GM21390 (cell line): ENCODE results near the gene PHF20.
"Not testable (repeated sequence)": the region's sequence is repeated elsewhere in the genome, so short reads cannot be mapped to it uniquely, and the experiment has no call there.

Source experiments
- ATAC-seq: cut with Tn5 transposase; IDR thresholded peaks from one replicate; pipeline ENCODE4 v1.9.1; 2021; ENCODE audit not compliant: unreplicated experiment

The PHF20 gene

DNA sequence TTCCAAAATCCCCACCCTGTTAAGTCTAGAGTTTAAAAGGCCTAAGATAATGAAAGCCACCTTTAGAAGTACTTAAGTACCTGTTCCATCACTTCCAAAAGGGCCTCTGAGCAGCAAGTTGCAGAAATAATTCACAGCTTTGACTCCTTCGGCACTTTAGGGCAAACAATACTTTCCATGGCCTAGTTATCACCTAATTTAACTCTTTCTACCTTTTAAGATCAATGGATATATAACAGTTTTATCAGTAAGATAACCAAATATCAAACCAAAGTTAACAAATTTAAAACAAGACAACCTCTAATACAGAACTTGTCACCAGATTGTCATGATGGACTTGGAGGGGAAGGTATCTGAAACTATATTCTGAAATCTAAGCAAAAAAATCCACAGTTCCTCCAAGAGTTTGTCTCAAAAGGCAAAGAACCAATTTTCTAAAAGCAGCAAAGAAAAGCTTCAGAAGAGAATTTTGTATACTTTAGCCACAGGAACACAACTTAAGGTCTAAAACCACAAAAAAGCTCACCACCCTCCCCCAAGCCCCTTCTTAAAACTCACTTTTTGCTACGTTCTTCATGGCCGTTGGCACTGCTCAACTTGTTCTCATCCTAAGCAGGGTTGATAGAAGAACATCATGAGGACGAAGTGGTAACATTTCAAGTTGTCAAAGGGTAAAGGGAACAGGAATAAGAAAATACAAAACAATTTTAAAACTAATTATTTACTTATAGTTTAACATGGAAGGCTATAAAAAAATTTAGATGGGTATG lies 33.2 kb upstream of the PHF20 start:
- no peak for ATAC-seq

GRCh38 chr20:35739294-35740163 lies 32.3 kb upstream of the PHF20 start:
- no peak for ATAC-seq

DNA sequence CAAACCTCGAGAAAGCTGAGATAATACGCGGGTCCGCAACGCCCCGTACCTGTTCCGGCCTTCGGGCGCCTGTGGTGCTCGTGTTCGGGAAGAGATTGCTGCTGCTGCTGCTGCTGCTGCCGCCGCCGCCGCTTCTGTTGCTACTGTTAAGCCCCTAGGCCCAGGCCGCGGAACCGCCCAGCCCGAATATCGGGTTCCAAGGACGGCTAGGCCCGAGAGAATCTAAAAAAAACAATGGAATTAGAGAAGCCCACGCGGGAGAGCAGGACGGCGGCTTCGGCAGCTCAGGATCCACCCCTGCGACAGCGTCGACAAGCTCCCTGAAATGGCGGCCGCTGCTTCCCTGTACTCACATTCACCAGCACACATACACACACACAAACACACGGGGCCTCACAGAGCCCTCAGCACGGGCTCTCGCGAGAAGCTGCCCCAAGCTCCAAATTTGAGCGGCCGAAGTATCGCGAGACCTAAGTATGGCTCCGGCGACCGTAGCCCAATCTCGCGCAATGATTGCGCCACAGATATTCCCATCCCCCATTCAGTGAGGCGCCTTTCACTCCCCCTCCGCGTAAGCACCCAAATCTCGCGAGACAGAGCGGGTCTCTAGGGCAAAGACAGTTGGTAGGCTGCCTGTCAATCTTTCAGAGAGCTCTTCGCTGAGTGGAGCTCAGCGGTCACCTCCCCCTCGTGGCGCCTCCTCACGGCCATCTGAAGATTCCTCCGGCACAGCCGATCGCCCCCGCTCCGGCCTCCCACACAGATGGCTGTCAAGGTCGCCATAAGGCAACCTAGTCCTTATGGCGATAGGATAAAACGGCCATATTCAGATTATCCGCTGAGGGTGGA lies 29.7 kb upstream of the PHF20 start, which contains the start of gene RBM39:
Gene RBM39 (minus strand): TSS at position 369 of the 849 bp plus-strand sequence. CDS start 1,386 bp downstream, outside the sequence.
- ATAC-seq, result peak; percentile 87

DNA sequence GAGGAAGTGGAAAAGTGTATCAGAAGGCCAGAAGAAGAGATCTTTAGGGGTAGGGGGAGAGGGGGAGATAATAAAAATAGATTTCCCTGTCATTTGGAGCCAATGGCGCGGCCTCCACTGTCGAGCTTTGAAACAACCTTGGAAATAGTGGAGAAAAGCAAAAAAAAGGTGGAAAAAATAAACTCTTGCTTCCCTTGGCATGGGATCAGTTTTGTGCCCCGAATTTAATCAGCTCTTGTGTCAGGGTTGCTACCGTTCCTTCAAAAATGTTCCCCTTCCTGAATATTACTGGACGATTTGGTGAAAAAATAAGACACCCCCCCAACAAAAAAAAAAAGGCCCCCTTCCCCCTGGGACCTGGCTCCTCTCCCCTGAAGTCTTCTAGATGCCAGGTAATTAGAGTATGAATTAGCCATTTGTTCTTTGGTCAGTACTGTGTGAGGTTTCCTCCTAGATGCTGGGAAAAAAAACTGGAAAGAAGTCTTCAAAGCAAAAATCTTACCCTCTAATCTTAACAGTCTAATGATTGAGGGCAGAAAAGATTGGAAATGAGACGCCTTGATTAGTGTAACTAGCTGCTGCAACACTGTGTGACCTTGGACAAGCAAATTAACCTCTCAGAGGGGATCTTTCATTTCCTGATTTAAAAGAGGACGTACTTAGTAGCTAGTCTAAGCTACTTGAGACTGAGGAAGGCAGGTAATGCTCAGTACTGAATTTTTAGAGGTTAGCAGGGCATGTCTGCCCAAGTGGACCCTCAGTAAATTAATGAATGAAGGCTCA lies 28.9 kb upstream of the PHF20 start:
- no peak for ATAC-seq

- no peak for ATAC-seq
Observed at GRCh38 chr20:35743693-35744491, 27.9 kb upstream of the PHF20 start.

GRCh38 chr20:35744492-35744841 lies 27.3 kb upstream of the PHF20 start:
- ATAC-seq, result not testable (repeated sequence)

DNA sequence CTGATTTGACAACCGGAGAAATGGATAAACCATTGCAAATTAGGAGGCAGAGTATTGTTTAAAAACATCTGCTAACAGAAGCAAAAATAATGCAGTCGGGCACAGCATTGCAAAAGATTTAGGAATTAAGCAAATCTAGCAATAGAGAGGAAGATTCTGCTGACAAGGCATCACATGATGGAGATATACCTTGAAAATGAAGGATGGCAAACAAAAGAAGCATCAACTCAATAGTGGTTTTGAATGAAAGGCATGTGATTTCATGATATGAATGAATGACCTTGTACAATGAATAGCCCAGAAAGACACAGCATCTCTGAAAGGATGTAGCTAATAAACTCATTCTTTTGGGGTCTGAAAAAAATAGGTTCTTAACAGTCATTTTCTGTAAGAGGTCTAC lies 21.2 kb upstream of the PHF20 start:
- no peak for ATAC-seq

DNA sequence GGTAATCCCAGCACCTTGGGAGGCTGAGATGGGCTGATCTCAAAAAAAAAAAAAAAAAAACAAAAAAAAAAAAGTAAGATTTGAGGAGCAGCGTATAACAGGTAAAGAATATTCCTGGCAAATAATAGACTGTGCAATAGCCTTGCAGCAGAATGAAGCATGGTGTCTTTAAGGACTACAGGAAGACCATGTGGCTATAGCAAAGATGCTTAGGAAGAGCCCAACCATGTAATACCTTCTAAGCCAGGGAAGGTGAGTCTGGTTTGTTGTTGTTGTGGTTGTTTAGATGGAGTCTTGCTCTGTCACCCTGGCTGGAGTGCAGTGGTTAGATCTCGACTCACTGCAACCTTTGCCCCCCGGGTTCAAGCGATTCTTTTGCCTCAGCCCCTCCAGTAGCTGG lies 15.4 kb upstream of the PHF20 start:
- no peak for ATAC-seq

GRCh38 chr20:35757098-35757705 lies 14.6 kb upstream of the PHF20 start:
- ATAC-seq, result no peak

DNA sequence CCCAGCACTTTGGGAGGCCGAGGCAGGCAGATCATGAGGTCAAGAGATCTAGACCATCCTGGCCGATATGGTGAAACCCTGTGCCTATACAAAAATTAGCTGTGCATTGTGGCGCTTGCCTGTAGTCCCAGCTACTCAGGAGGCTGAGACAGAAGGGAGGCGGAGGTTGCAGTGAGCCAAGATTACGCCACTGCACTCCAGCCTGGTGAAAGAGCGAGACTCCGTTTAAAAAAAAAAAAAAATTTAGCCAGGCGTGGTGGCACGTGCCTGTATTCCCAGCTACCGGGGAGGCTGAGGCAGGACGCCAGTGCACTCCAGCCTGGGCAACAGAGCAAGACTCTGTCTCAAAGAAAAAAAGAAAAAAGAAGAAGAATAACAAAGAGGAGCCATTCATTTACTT lies 10.3 kb upstream of the PHF20 start:
- ATAC-seq, result not testable (repeated sequence)

DNA sequence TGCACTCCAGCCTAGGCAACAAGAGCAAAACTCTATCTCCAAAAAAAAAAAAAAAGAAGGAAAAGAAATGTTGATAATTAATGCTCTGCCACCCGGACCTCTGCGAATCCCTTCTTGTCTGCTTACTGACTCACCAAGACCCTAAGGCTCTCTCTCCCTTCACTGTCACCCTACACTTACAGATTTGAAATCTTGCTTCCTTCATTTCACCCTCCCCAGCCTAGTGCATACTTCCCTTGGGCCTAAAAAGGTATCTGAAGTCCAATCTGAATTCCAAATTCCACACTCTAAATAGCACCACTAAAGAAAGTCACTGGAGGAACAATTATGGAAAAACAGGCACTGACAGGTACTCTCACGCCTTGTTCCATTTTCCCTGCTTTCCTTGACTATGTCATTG lies 9.4 kb upstream of the PHF20 start:
- no peak for ATAC-seq

DNA sequence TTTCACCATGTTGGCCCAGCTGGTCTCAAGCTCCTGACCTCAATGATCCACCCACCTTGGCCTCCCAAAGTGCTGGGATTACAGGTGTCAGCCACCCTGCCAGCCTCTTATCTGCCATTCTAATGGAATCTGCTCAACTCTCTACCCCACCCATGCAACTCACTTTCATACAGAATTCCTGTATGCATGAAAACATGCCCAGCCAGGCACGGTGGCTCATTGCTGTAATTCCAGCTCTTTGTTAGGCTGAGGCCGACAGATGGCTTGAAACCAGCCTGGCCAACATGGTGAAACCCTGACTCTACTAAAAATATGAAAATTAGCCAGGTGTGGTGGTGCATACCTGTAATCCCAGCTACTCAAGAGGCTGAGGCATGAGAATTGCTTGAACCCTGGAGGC lies 6.9 kb upstream of the PHF20 start:
- not testable (repeated sequence) for ATAC-seq

- no peak for ATAC-seq
Observed at GRCh38 chr20:35766843-35767242, 5.0 kb upstream of the PHF20 start.

DNA sequence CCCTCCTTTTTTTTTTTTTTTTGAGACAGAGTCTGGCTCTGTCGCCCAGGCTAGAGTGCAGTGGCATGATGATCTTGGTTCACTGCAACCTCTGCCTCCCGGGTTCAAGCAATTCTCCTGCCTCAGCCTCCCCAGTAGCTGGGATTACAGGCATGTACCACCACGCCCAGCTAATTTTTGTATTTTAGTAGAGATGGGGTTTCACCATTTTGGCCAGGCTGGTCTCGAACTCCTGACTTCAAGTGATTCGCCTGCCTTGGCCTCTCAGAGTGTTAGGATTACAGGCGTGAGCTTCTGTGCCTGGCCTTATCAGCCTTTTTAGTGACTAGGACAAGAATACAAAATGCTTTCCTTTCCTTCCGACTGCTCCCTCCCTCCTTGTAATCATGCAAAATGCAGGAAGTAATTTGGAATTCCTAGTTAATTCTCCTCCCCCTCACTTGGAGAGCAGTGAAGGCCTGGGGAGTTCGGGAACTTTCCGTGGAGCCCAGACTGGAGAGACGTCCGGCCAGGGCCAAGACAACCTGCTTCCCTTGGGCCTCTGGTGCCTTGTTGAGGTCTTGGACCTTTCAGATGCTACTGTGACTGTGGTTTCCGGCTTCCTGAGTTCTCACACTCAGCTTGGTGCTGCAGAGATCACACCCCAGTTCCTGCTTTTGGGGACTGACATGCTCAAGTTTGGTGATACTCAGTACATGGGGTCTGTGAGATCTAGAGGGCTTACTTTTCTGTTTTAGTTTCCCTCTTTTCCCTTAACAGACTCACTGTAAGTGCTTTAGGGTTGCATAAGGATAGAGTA lies 3.9 kb upstream of the PHF20 start:
- ATAC-seq, result peak; percentile 53

DNA sequence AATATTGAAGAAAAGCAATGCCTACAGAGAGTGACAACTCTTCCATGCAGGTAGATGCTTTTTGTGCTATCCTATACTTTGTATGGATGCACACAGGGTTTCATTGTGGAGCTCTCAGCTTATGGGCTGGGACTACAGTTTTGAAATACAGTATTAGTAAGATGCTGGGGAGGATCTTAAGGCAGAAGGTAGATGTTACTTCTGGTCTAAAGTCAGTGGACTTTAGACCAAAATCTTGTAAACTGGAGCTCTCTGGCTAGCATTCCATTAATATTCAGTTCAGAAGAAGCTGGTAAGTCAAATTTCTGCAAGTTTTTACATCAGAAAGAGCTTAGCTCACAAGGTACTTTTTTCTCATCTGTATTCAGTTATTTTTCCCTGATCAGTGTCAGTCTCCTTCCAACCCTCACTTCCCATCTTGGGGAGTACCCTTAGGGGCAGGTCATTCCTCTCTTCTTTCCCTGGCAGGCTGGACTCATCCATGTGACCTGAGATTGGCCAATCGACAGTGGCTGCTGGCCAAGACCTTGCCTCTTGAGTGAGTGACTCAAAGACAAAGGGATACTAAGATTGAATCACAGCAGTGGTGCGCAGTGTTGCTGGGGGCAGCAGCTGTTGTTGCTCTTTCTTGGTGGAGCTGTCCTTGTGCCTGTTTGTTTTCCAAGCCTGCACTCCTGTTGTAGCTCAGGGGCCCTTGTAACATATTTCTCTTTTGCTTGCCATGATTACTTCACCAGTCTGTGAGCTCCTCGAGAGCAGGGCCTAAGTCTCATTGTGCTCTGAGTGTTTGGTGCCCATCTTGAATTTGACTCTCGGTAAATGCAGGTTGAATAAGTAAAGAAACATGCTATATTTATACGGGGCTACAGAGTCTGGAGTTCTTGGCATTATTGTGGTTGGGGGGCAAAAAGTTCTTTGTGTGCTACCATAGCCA lies 2.8 kb upstream of the PHF20 start:
- ATAC-seq, result no peak

- no peak for ATAC-seq
Observed at GRCh38 chr20:35771367-35771688, 487 bp upstream of the PHF20 start.

- no peak for ATAC-seq
Observed at GRCh38 chr20:35772563-35773058, 796 bp downstream of the PHF20 start.
